Heart right ventricle (tissue), 16 donors: Measurements from ENCODE around the gene NKAPD1. TPM values are rescaled to one million over a fixed set of nuclear protein-coding genes. Genes with fewer than 3 reads are reported as not detected.

Experiments used
- ATAC-seq, 8 donors: fragments of 200-7000 bp; cut with Tn5 transposase; one replicate each; pipeline ENCODE4 v1.9.1; 2020; ENCODE audit warnings: mild to moderate bottlenecking in 8 of 8, moderate library complexity in 8 of 8, moderate number of reproducible peaks in 1 of 8
- DNase-seq, 2 donors: peaks; one replicate each; pipeline ENCODE4 v3.0.0-alpha.2; 2020
- H3K27ac ChIP-seq, 10 donors: fragments of 200-600 bp; sonication (generic) in 2 of 10; one replicate each; pipeline versions ENCODE4 v1.5.0 to v1.8.0; 2020 to 2022; ENCODE audit warnings: mild to moderate bottlenecking in 3 of 10
- H3K27me3 ChIP-seq, 7 donors: fragments of 200-600 bp; one replicate each; pipeline ENCODE4 v1.8.0; 2021 to 2022; ENCODE audit warnings: mild to moderate bottlenecking in 2 of 7
- H3K36me3 ChIP-seq, 9 donors: fragments of 200-600 bp; sonication (generic) in 1 of 9; one replicate each; pipeline versions ENCODE4 v1.5.0 to v1.8.0; 2020 to 2022; ENCODE audit warnings: mild to moderate bottlenecking in 2 of 9
- H3K4me1 ChIP-seq, 9 donors: fragments of 200-600 bp; sonication (generic) in 1 of 9; one replicate each; pipeline versions ENCODE4 v1.5.0 to v1.8.0; 2020 to 2022; ENCODE audit warnings: mild to moderate bottlenecking in 4 of 9
- H3K4me3 ChIP-seq, 10 donors: fragments of 200-600 bp; sonication (generic) in 2 of 10; one replicate each; pipeline versions ENCODE4 v1.5.0 to v1.8.0; 2020 to 2022; ENCODE audit warnings: mild to moderate bottlenecking in 7 of 10, moderate library complexity in 2 of 10
- H3K9me3 ChIP-seq, 11 donors: fragments of 200-600 bp in 10 of 11; sonication (generic) in 2 of 11; one replicate each; pipeline versions ENCODE4 v1.5.0 to v1.8.0; 2013 to 2022; ENCODE audit warnings: mild to moderate bottlenecking in 2 of 11, control low read depth in 1 of 11, moderate library complexity in 1 of 11
- CTCF ChIP-seq, 9 donors: fragments of 200-600 bp; sonication (generic) in 2 of 9; IDR thresholded peaks; one replicate each; pipeline versions ENCODE4 v1.5.0 to v1.8.0; 2021 to 2022; ENCODE audit warnings: antibody characterized with exemption in 9 of 9, mild to moderate bottlenecking in 5 of 9, moderate library complexity in 1 of 9
- WGBS, 2 donors: extraction: QIAGEN DNeasy Blood & Tissue Kit; methylation state at CpG; one replicate each; pipeline ENCODE4 v1.1.7; 2013; ENCODE audit warnings: inconsistent platforms in 1 of 2; 5-methylcytosine and 5-hydroxymethylcytosine counted together
- intact Hi-C, 10 donors: fragments of 100-400 bp; cut with DNase I; formaldehyde crosslinking; loops; one replicate each; pipeline versions ENCODE4 v1.11.1 to v1.14.2; 2022
- polyA plus RNA-seq, 2 donors: library from polyadenylated mRNA; stranded (reverse); fragments of 200-250 nt; gene quantifications; one replicate each; pipeline ENCODE4 v1.2.3, GENCODE V29; 2013
- total RNA-seq, 10 donors: library from RNA; stranded (reverse); fragmentation: NEBNext Ultra II Directional in 3 of 10; extraction: Animal tissue kit (Norgen Biotek cat#: 25700) in 3 of 10; gene quantifications; one replicate each; pipeline versions ENCODE4 v1.2.1 to v1.2.4, GENCODE V29; 2021 to 2023
- donor health status: Arrhythmogenic right ventricular cardiomyopathy.
- donor health status: ischemic (EF 13 %, LVEDD 7.1; RV severe dilation, severe dysfunction).
- donor health status: healthy with polysubstance abuse.
- donor health status: DM: no; HTN: yes; CAD: no.
- donor health status: DM: no; HTN: no; CAD: no.
- donor health status: ischemic (EF 25% LVEDD 6.9; RV normal size, moderate dysfunction).
- donor health status: ischemic (EF 25% LVEDD 5.7; RV mildly dilated, moderate dysfunction).
- donor health status: healthy.
- donor health status: DM: yes; HTN: yes; CAD: no.
- donor health status: Ischemic cardiomyopathy.
- donor health status: ischemic (EF 35%, LVEDD 5.7; RV mildly dilated, moderate dysfunction).
- donor health status: nonischemic (EF 11% LVEDD 7.7; RV severe dilation, severe dysfunction).
- donor health status: DM: yes; HTN: yes; CAD: no.
- donor health status: PGD.
- donor health status: ischemic (EF 29% LVEDD 5.4; RV normal size, mild dysfunction).
- donor health status: nonischemic (EF 23%, LVEDD 6.1; RV moderate dilation, normal function).

NKAPD1 gene
- total and polyA plus RNA-seq, 12 donors: 5.2 to 10.5 (median 7.8) TPM

- ATAC-seq: no peak
- no peak for DNase-seq
- no peak for TF ChIP-seq CTCF (IDR thresholded peaks at IDR 0.05)
- Histone ChIP-seq H3K27me3 (no peaks in the 10 kb centered on the region), H3K4me3 (no peak overlapping the region), H3K27ac (no peak overlapping the region), H3K36me3 (peaks cover 0 to 9% (median 0%) of the 10 kb centered on the region in 9 donors), H3K9me3 (peaks cover 0 to 6% (median 0%) of the 10 kb centered on the region in 11 donors), H3K4me1 (peaks cover 0 to 12% (median 0%) of the 10 kb centered on the region in 9 donors)
- intact Hi-C loops: loop anchor here in 4 of 10 donors (2.0 to 10.0 kb wide), 6 partner anchors 42 to 165 kb away; partner anchors contain the start of gene BCO2 (in 2 of the 4)
- WGBS, 2 donors: 78 to 79% methylated on average over 5 of the region's 5 CpGs
Measured at GRCh38 chr11:112115386-112115785, 41.3 kb downstream of the NKAPD1 start.

GRCh38 chr11:112118176-112118575 lies 44.1 kb downstream of the NKAPD1 start:
- Histone ChIP-seq H3K27ac (no peak overlapping the region), H3K4me3 (no peak overlapping the region), H3K9me3 (no peaks in the 10 kb centered on the region), H3K36me3 (peaks cover 0 to 9% (median 0%) of the 10 kb centered on the region in 9 donors), H3K27me3 (no peaks in the 10 kb centered on the region), H3K4me1 (peaks cover 0 to 13% (median 0%) of the 10 kb centered on the region in 9 donors)
- no peak for TF ChIP-seq CTCF (IDR thresholded peaks at IDR 0.05)
- DNase-seq: no peak
- WGBS, 2 donors: 93 to 98% methylated on average over 2 of the region's 2 CpGs
- no peak for ATAC-seq
- intact Hi-C loops: loop anchor here in 3 of 10 donors (5.0 to 10.0 kb wide), 5 partner anchors 39 to 159 kb away; partner anchors contain the start of gene BCO2 (in 2 of the 3)

GRCh38 chr11:112121981-112122615 lies 48.0 kb downstream of the NKAPD1 start:
- Histone ChIP-seq H3K4me1 (peaks cover 0 to 13% (median 0%) of the 10 kb centered on the region in 9 donors), H3K36me3 (peaks cover 0 to 9% (median 0%) of the 10 kb centered on the region in 9 donors), H3K27me3 (no peaks in the 10 kb centered on the region), H3K9me3 (no peaks in the 10 kb centered on the region), H3K4me3 (no peak overlapping the region), H3K27ac (no peak overlapping the region)
- ATAC-seq (no peak), DNase-seq (no peak)
- intact Hi-C loops: no loop called here
- no peak for TF ChIP-seq CTCF (IDR thresholded peaks at IDR 0.05)
- 94 to 95% methylated on average over 5 of the region's 5 CpGs for WGBS, 2 donors

GRCh38 chr11:112123129-112123528 lies 49.0 kb downstream of the NKAPD1 start:
- DNase-seq (no peak), ATAC-seq (no peak)
- intact Hi-C loops: no loop called here
- H3K27me3 ChIP-seq: no peaks in the 10 kb centered on the region
- no peak overlapping the region for H3K4me3 ChIP-seq
- peaks cover 0 to 9% (median 0%) of the 10 kb centered on the region in 9 donors for H3K36me3 ChIP-seq
- H3K4me1 ChIP-seq: peaks cover 0 to 14% (median 0%) of the 10 kb centered on the region in 9 donors
- no peak overlapping the region for H3K27ac ChIP-seq
- no peaks in the 10 kb centered on the region for H3K9me3 ChIP-seq
- 75 to 78% methylated on average over 4 of the region's 4 CpGs for WGBS, 2 donors
- no peak for TF ChIP-seq CTCF (IDR thresholded peaks at IDR 0.05)
